ENCODE results near the gene PYDC1.
A peak's percentile ranks its signal among the peaks of the same experiment; 100 is the strongest.
"Not testable (repeated sequence)": the region's sequence is repeated elsewhere in the genome, so short reads cannot be mapped to it uniquely, and the experiment has no call there.

The PYDC1 gene

DNA sequence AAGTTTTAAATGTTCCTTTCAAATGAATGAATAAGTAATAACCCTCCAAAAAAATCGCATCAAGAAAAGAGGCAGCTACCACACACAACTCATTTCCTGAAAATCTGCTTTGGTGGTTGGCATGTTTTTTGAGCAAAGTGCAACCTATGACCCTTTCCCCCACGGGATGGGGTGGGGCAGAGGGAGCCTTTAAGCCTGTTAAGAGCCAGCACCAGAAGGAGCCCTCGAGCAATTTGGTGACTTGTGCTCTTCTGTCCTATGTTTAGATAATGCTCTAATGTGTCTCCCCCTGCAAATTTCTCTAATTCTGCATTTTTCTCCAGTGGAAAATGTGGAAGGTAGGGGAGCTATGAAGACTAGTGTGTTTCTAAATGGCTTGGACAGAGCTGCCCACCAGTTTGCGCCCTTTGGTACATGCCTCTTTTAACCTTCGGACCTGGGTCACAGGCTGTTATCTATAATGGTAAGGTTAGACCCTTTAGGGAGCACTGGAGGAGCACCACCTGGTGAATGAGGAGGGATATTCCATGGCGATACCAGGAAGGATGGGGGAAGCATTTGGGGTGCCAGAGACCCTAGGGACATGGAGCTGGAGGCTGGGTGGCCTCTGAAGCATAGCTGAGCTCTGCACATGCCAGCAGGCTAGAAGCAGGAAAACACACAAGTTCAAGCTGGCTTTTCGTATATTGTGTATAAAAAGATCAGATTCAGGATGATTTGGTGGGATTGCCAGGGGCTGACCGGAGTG, 15.9 kb downstream of the PYDC1 start:
- H3K4me1 ChIP-seq (ENCODE audit: control insufficient read depth, insufficient read depth, low read length) = peaks cover 17% of the 10 kb centered on the region
- no peak overlapping the region for H3K9ac ChIP-seq (ENCODE audit: low read depth, low read length)
- H3K4me3 ChIP-seq (ENCODE audit: low read length) = peak overlapping the region; percentile 88
- H3K4me2 ChIP-seq (ENCODE audit: low read length) = peak overlapping the region; percentile 87
- no peaks in the 10 kb centered on the region for H3K9me3 ChIP-seq (replicated peaks; ENCODE audit: low read length)
- no peaks in the 10 kb centered on the region for H3K27me3 ChIP-seq (ENCODE audit: control insufficient read depth, insufficient read depth, low read length)
- peaks cover 23% of the 10 kb centered on the region for H3K36me3 ChIP-seq (ENCODE audit: insufficient read depth, low read length)

DNA sequence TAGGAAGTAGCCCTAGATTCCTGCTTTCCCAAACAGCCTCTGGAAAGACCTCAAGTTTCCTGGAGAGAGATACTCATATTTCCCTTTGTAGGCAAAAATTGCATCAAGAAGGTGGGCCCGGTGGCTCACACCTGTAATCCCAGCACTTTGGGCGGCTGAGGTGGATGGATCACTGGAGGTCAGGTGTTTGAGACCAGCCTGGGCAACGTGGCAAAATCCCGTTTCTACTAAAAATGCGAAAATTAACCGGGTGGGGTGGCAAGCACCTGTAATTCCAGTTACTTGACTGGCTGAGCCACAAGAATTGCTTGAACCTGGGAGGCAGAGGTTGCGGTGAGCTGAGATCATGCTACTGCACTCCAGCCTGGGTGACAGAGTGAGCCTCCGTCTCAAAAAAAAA, 16.8 kb downstream of the PYDC1 start:
- H3K9me3 ChIP-seq (replicated peaks; ENCODE audit: low read length); H3K4me2 ChIP-seq (ENCODE audit: low read length): not testable (repeated sequence)
- peaks cover 17% of the 10 kb centered on the region for H3K4me1 ChIP-seq (ENCODE audit: control insufficient read depth, insufficient read depth, low read length)

DNA sequence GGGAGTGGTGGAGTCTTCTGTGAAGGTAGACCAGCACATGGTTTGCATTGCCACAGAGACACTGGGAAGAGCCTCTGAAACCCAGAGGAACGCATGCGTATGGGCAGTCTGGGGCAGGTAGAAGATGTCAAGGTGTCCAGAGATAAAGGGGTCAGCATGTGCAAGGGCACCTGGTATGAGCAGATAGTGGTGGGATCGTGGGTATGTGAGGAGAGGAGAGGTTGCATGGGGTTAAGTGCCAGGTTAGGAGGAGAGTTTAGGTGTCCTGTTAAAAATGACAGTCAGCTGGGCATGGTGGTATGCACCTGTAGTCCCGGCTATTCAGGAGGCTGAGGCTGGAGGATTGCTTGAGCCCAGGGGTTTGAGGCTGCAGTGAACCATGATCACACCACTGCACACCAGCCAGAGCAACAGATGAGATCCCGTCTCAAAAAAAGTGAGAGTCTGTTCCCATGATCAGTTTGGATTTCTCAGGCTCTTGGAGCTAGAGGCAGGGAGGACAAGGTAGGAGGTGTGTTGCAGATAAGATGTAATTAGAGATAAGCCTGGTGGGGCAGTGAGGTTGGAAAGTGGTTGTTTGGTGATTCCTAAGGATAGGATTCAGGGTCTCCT, 17.4 kb downstream of the PYDC1 start:
- H3K4me1 ChIP-seq (ENCODE audit: control insufficient read depth, insufficient read depth, low read length) = peaks cover 17% of the 10 kb centered on the region
- no peak overlapping the region for H3K4me3 ChIP-seq (ENCODE audit: low read length)
- no peak overlapping the region for H3K9ac ChIP-seq (ENCODE audit: low read depth, low read length)
- no peaks in the 10 kb centered on the region for H3K9me3 ChIP-seq (replicated peaks; ENCODE audit: low read length)
- H3K27me3 ChIP-seq (ENCODE audit: control insufficient read depth, insufficient read depth, low read length) = no peaks in the 10 kb centered on the region
- no peak overlapping the region for H3K4me2 ChIP-seq (ENCODE audit: low read length)
- H3K36me3 ChIP-seq (ENCODE audit: insufficient read depth, low read length) = peaks cover 37% of the 10 kb centered on the region

More for the DNA sequence above, 16.8 kb downstream of the PYDC1 start:
- H3K27me3 ChIP-seq (ENCODE audit: control insufficient read depth, insufficient read depth, low read length); H3K9ac ChIP-seq (ENCODE audit: low read depth, low read length); H3K4me3 ChIP-seq (ENCODE audit: low read length): not testable (repeated sequence)
- H3K36me3 ChIP-seq (ENCODE audit: insufficient read depth, low read length) = peaks cover 31% of the 10 kb centered on the region

DNA sequence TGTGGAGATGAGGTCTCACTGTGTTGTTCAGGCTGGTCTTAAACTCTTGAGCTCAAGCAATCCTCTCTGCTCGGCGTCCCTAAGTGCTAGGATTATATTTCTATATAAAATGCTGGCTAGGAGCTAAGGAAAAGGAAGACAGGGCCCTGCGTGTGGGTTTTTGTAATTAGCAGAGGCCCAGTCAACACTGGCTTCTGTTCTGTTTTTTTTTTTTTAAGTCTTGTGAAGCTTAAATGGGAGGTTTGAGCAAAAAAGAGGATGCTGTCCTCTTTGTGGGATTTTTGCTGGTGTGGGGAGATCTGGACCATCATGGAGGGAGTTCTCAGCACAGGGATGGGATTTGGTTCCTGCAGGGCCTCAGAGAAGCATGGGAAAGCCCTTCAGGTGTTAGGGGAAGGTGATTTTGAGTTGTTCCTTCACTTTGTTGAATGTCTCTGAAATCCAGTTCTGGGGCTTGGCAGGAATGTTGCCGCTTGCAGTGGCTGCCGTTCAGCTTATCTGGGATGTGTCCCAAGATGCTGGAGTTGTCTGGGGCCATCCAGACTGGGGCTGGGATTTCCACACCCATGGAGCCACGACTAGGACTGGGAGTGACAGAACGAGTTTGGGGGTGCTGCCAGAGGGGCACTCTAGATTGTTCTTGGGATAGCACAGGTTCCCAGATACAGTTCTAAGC, 18.6 kb downstream of the PYDC1 start:
- Histone ChIP-seq H3K27me3 (ENCODE audit: control insufficient read depth, insufficient read depth, low read length) (no peaks in the 10 kb centered on the region), H3K4me1 (ENCODE audit: control insufficient read depth, insufficient read depth, low read length) (peaks cover 17% of the 10 kb centered on the region), H3K9me3 (replicated peaks; ENCODE audit: low read length) (no peaks in the 10 kb centered on the region), H3K4me2 (ENCODE audit: low read length) (no peak overlapping the region), H3K4me3 (ENCODE audit: low read length) (no peak overlapping the region), H3K36me3 (ENCODE audit: insufficient read depth, low read length) (peaks cover 49% of the 10 kb centered on the region), H3K9ac (ENCODE audit: low read depth, low read length) (no peak overlapping the region)

DNA sequence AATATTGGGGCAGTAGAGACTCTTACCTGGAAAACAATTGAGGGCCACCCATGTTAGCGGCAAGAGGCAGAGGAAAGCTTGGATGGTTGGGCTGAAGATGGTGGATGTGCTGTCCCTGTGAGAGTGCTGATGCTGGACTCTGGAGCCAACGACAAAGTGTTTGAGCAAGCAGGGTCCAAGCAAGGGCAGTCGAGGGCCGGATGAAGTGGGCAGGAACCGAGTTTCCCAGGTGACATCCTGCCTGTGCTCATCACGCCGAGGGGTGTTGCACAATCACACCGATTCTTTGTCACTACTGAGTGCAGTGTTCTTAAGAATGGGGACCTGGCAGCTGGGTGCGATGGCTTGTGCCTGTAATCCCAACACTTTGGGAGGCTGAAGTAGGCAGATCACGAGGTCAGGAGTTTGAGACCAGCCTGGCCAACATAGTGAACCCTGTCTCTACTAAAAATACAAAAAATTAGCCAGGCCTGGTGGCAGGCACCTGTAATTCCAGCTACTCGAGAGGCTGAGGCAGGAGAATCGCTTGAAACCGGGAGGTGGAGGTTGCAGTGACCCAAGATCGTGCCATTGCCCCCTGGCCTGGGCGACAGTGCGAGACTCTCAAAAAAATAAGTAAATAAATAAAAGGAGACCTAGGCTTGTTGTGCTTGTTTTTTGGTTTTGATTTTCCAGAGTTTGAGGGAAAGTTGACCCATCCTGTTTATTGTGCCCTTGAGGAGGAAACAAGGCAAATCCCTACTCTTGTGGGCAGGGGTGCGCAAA, 20.4 kb downstream of the PYDC1 start:
- Histone ChIP-seq H3K27me3 (ENCODE audit: control insufficient read depth, insufficient read depth, low read length) (no peaks in the 10 kb centered on the region), H3K4me2 (ENCODE audit: low read length) (no peak overlapping the region), H3K9me3 (replicated peaks; ENCODE audit: low read length) (no peaks in the 10 kb centered on the region), H3K4me3 (ENCODE audit: low read length) (no peak overlapping the region), H3K36me3 (ENCODE audit: insufficient read depth, low read length) (peaks cover 67% of the 10 kb centered on the region), H3K4me1 (ENCODE audit: control insufficient read depth, insufficient read depth, low read length) (peaks cover 8% of the 10 kb centered on the region), H3K9ac (ENCODE audit: low read depth, low read length) (no peak overlapping the region)

DNA sequence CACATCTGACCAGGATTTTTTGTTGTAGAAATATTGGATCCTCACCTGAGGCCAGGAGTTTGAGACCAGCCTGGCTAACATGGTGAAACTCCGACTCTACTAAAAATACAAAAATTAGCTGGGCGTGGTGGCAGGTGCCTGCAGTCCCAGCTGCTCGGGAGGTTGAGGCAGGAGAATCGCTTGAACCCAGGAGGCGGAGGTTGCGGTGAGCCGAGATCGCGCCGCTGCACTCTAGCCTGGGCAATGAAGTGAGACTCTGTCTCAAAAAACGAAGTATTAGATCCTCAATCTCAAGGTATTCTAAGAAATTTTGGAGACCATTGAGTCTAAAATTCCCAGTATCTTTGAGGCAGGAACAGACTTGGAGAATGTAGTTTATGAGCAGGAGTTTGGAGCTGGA, 21.1 kb downstream of the PYDC1 start:
- not testable (repeated sequence) for H3K4me1 ChIP-seq (ENCODE audit: control insufficient read depth, insufficient read depth, low read length); H3K4me2 ChIP-seq (ENCODE audit: low read length); H3K27me3 ChIP-seq (ENCODE audit: control insufficient read depth, insufficient read depth, low read length); H3K4me3 ChIP-seq (ENCODE audit: low read length); H3K9ac ChIP-seq (ENCODE audit: low read depth, low read length); H3K9me3 ChIP-seq (replicated peaks; ENCODE audit: low read length)
- peaks cover 74% of the 10 kb centered on the region for H3K36me3 ChIP-seq (ENCODE audit: insufficient read depth, low read length)

DNA sequence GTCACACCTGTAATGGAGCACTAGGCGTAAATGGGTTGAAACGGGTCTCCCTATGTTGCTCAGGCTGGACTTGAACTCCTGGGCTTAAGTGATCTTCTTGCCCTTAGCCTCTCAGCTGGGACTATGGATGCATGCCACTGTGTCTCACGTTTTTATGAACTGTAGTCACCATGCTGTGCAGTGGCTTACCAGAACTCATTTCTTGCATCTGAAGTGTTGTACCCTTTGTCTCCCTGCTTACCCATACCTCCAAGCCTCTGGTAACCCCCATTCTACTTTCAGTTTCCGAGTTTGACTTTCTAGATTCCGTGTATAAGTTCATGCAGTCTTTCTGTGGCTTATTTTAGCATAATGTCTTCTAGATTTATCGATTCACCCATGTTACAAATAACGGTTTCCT, 22.0 kb downstream of the PYDC1 start:
- Histone ChIP-seq H3K9ac (ENCODE audit: low read depth, low read length) (no peak overlapping the region), H3K9me3 (replicated peaks; ENCODE audit: low read length) (no peaks in the 10 kb centered on the region), H3K4me1 (ENCODE audit: control insufficient read depth, insufficient read depth, low read length) (no peaks in the 10 kb centered on the region), H3K27me3 (ENCODE audit: control insufficient read depth, insufficient read depth, low read length) (no peaks in the 10 kb centered on the region), H3K4me2 (ENCODE audit: low read length) (no peak overlapping the region), H3K36me3 (ENCODE audit: insufficient read depth, low read length) (peaks cover 84% of the 10 kb centered on the region), H3K4me3 (ENCODE audit: low read length) (no peak overlapping the region)

DNA sequence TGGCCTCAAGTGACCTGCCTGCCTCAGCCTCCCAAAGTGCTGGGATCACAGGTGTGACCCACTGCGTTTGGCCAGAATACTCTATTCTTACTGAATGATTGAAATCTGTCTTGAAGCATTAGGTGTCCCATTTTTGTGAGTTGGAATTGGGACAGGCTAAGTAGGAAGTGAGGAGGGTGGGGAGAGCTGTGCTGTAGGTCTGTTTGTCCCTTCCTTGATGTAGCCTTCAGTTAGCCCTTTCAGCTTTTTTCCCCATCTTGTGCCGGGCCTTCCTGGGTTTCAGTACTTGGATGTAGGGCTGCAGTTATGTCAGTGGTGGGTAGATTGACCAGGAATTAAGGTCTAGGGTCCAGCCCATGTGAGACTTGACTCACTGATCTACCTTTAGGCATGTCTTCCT, 23.1 kb downstream of the PYDC1 start:
- H3K9me3 ChIP-seq (replicated peaks; ENCODE audit: low read length) = no peaks in the 10 kb centered on the region
- H3K9ac ChIP-seq (ENCODE audit: low read depth, low read length) = no peak overlapping the region
- H3K36me3 ChIP-seq (ENCODE audit: insufficient read depth, low read length) = peaks cover 85% of the 10 kb centered on the region
- no peak overlapping the region for H3K4me3 ChIP-seq (ENCODE audit: low read length)
- H3K27me3 ChIP-seq (ENCODE audit: control insufficient read depth, insufficient read depth, low read length) = no peaks in the 10 kb centered on the region
- H3K4me1 ChIP-seq (ENCODE audit: control insufficient read depth, insufficient read depth, low read length) = no peaks in the 10 kb centered on the region
- no peak overlapping the region for H3K4me2 ChIP-seq (ENCODE audit: low read length)

DNA sequence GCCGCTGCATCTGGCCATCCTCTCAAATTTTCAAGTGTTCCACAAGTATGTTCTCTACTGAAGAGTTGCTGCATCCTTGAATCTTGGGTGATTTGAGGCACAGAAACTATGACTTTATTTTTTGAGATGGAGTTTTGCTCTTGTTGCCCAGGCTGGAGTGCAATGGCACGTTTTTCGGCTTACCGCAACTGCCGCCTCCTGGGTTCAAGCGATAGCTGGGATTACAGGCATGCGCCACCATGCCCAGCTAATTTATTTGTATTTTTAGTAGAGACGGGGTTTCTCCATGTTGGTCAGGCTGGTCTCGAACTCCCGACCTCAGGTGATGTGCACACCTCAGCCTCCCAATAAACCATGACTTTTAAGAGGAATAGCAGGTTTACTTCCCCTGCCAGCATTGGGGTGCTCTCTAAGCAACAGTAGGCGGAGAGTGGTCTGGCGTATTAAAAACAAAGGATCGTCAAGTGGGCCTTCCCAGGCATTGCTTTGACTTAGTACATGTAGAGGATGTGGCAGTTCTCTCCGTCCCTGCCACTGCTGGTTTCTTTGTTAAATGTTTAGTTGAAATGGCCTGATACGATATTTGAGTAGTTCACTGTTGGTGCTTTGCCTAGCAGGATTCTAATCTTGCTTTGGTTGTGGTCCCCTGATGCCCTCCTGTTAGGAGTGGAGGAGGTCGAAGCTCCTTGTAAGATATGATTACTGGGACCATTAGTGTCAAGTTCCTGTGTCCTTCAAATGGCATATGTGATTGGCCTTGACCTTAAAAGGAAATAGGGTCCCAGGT, 23.9 kb downstream of the PYDC1 start:
- Histone ChIP-seq H3K27me3 (ENCODE audit: control insufficient read depth, insufficient read depth, low read length) (no peaks in the 10 kb centered on the region), H3K9me3 (replicated peaks; ENCODE audit: low read length) (no peaks in the 10 kb centered on the region), H3K4me1 (ENCODE audit: control insufficient read depth, insufficient read depth, low read length) (no peaks in the 10 kb centered on the region), H3K4me3 (ENCODE audit: low read length) (no peak overlapping the region), H3K36me3 (ENCODE audit: insufficient read depth, low read length) (peaks cover 88% of the 10 kb centered on the region), H3K4me2 (ENCODE audit: low read length) (no peak overlapping the region), H3K9ac (ENCODE audit: low read depth, low read length) (no peak overlapping the region)

DNA sequence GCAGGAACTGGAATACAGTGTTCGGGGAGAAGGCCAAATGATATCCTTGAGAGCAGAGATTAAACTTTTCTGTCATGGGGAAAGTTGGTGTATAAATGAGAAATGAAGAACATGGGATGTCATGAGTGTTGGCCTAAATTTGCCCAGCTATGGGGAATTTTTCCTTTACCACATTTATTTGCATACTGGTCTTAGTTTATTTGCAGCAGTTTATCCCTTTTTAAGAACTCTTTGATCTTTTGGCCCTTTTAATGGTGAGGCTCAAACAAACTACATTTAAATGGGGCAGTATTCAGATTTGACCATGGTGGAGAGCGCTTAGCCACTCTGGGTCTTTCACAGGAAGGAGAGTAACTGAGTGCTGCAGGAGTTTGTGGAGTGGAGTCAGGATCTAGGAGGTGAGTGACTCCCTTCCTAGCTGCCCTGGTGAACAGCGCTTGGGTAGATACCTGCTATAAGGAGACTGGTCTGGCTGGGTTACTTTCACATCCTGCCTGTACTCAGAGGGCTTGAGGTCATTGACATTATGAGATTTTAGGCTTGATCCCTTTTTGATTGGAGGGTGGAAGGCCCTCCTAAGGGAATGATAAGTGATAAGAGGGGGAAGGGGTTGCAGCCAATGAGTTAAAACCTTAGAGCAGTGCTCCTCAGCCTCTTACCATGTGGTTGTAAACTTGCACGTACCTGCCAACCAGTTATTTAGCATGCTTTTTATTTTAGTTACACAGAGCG, 25.1 kb downstream of the PYDC1 start:
- H3K36me3 ChIP-seq (ENCODE audit: insufficient read depth, low read length) = peaks cover 99% of the 10 kb centered on the region
- no peak overlapping the region for H3K4me2 ChIP-seq (ENCODE audit: low read length)
- H3K4me3 ChIP-seq (ENCODE audit: low read length) = no peak overlapping the region
- H3K27me3 ChIP-seq (ENCODE audit: control insufficient read depth, insufficient read depth, low read length) = no peaks in the 10 kb centered on the region
- no peaks in the 10 kb centered on the region for H3K4me1 ChIP-seq (ENCODE audit: control insufficient read depth, insufficient read depth, low read length)
- no peaks in the 10 kb centered on the region for H3K9me3 ChIP-seq (replicated peaks; ENCODE audit: low read length)
- H3K9ac ChIP-seq (ENCODE audit: low read depth, low read length) = no peak overlapping the region

Data from skeletal muscle satellite cell (primary cell).